T-helper 17 cell (primary cell): ENCODE data around the gene SGCG. TPM values are rescaled to one million over a fixed set of nuclear protein-coding genes. Genes with fewer than 3 reads are reported as not detected.

Source experiments
- ATAC-seq: fragments of 150-1000 bp; cut with Tn5 transposase; 2 replicates; pipeline ENCODE4 v1.10.0; 2021; ENCODE audit warnings: mild to moderate bottlenecking, moderate library complexity
- DNase-seq, 3 donors: peaks; one replicate each; pipeline versions ENCODE4 v3.0.0 to v3.0.0-alpha.2; 2020 to 2021
- H3K9me3 ChIP-seq: one replicate; pipeline ENCODE4 v1.7.0; 2013; ENCODE audit warnings: low read length, mild to moderate bottlenecking; ENCODE audit not compliant: control insufficient read depth, poor library complexity, severe bottlenecking
- H3K27ac Mint-ChIP-seq: one replicate; pipeline ENCODE4 v1.8.0; 2022; ENCODE audit warnings: mild to moderate bottlenecking, moderate library complexity, mixed read lengths
- H3K27me3 Mint-ChIP-seq: one replicate; pipeline ENCODE4 v1.8.0; 2022; ENCODE audit warnings: mixed read lengths
- H3K36me3 Mint-ChIP-seq: one replicate; pipeline ENCODE4 v1.8.0; 2022; ENCODE audit warnings: low read depth, mixed read lengths
- H3K4me1 Mint-ChIP-seq: one replicate; pipeline ENCODE4 v1.8.0; 2022; ENCODE audit warnings: mild to moderate bottlenecking, mixed read lengths
- H3K4me3 Mint-ChIP-seq: one replicate; pipeline ENCODE4 v1.8.0; 2022; ENCODE audit warnings: mild to moderate bottlenecking, moderate library complexity, mixed read lengths
- total RNA-seq, 4 donors: library from RNA in 2 of 4; stranded (reverse) in 2 of 4; gene quantifications; one replicate each; pipeline ENCODE4 v1.2.3 and lab custom pipeline; 2022 to 2026

Gene SGCG
- total RNA-seq, 2 donors from 2014 or later, result not detected

GRCh38 chr13:23321535-23322241 lies 140.9 kb downstream of the SGCG start:
- H3K9me3 ChIP-seq, result no peaks in the 10 kb centered on the region
- Mint-ChIP-seq H3K27me3 (peaks cover 12% of the 10 kb centered on the region), H3K4me1 (peaks cover 8% of the 10 kb centered on the region), H3K4me3 (peak overlapping the region; percentile 81), H3K27ac (peak overlapping the region; percentile 92), H3K36me3 (no peaks in the 10 kb centered on the region)
- DNase-seq (no peak), ATAC-seq (peak; percentile 54)

- DNase-seq (no peak), ATAC-seq (no peak)
- H3K27me3 Mint-ChIP-seq, result peaks cover 7% of the 10 kb centered on the region
- H3K36me3 Mint-ChIP-seq, result no peaks in the 10 kb centered on the region
- H3K27ac Mint-ChIP-seq, result no peak overlapping the region
- peaks cover 8% of the 10 kb centered on the region for H3K4me1 Mint-ChIP-seq
- no peaks in the 10 kb centered on the region for H3K9me3 ChIP-seq
- H3K4me3 Mint-ChIP-seq, result no peak overlapping the region
Measured at GRCh38 chr13:23322353-23323336, 141.9 kb downstream of the SGCG start.

GRCh38 chr13:23323946-23324709 lies 143.3 kb downstream of the SGCG start:
- no peaks in the 10 kb centered on the region for H3K9me3 ChIP-seq
- H3K27ac Mint-ChIP-seq, result peak overlapping the region; percentile 14
- H3K36me3 Mint-ChIP-seq, result no peaks in the 10 kb centered on the region
- ATAC-seq (no peak), DNase-seq (no peak)
- peaks cover 8% of the 10 kb centered on the region for H3K4me1 Mint-ChIP-seq
- peaks cover 1% of the 10 kb centered on the region for H3K27me3 Mint-ChIP-seq
- no peak overlapping the region for H3K4me3 Mint-ChIP-seq

GRCh38 chr13:23325191-23325590 lies 144.4 kb downstream of the SGCG start:
- Mint-ChIP-seq H3K27ac (peak overlapping the region; percentile 14), H3K36me3 (no peaks in the 10 kb centered on the region), H3K4me3 (no peak overlapping the region), H3K4me1 (peaks cover 8% of the 10 kb centered on the region), H3K27me3 (no peaks in the 10 kb centered on the region)
- H3K9me3 ChIP-seq, result peaks cover 3% of the 10 kb centered on the region
- ATAC-seq (no peak), DNase-seq (no peak)

- Mint-ChIP-seq H3K36me3 (no peaks in the 10 kb centered on the region), H3K4me1 (no peaks in the 10 kb centered on the region), H3K4me3 (no peak overlapping the region), H3K27ac (no peak overlapping the region), H3K27me3 (no peaks in the 10 kb centered on the region)
- DNase-seq, result no peak
- ATAC-seq, result no peak
- peaks cover 12% of the 10 kb centered on the region for H3K9me3 ChIP-seq
Measured at GRCh38 chr13:23330356-23330755, 149.6 kb downstream of the SGCG start.

- DNase-seq, result no peak
- no peak overlapping the region for H3K27ac Mint-ChIP-seq
- ATAC-seq, result no peak
- no peak overlapping the region for H3K4me3 Mint-ChIP-seq
- no peaks in the 10 kb centered on the region for H3K27me3 Mint-ChIP-seq
- H3K4me1 Mint-ChIP-seq, result no peaks in the 10 kb centered on the region
- H3K36me3 Mint-ChIP-seq, result peaks cover 3% of the 10 kb centered on the region
- peaks cover 6% of the 10 kb centered on the region for H3K9me3 ChIP-seq
Measured at GRCh38 chr13:23339225-23339624, 158.4 kb downstream of the SGCG start.

- H3K36me3 Mint-ChIP-seq, result peaks cover 28% of the 10 kb centered on the region
- peak overlapping the region; percentile 49 for H3K27ac Mint-ChIP-seq
- no peaks in the 10 kb centered on the region for H3K27me3 Mint-ChIP-seq
Measured at GRCh38 chr13:23344931-23345595, 164.3 kb downstream of the SGCG start.

GRCh38 chr13:23347601-23348000 lies 166.8 kb downstream of the SGCG start:
- no peaks in the 10 kb centered on the region for H3K9me3 ChIP-seq
- DNase-seq, result no peak
- peaks cover 36% of the 10 kb centered on the region for H3K36me3 Mint-ChIP-seq
- no peak for ATAC-seq
- H3K27ac Mint-ChIP-seq, result no peak overlapping the region
- H3K4me3 Mint-ChIP-seq, result no peak overlapping the region
- no peaks in the 10 kb centered on the region for H3K27me3 Mint-ChIP-seq
- H3K4me1 Mint-ChIP-seq, result peaks cover 3% of the 10 kb centered on the region

More at GRCh38 chr13:23344931-23345595, 164.3 kb downstream of the SGCG start:
- ATAC-seq (no peak), DNase-seq (no peak)
- Mint-ChIP-seq H3K4me1 (no peaks in the 10 kb centered on the region), H3K4me3 (no peak overlapping the region)
- no peaks in the 10 kb centered on the region for H3K9me3 ChIP-seq

- no peak overlapping the region for H3K27ac Mint-ChIP-seq
- peaks cover 7% of the 10 kb centered on the region for H3K4me1 Mint-ChIP-seq
- no peak for DNase-seq
- peaks cover 36% of the 10 kb centered on the region for H3K36me3 Mint-ChIP-seq
- no peak overlapping the region for H3K4me3 Mint-ChIP-seq
- H3K27me3 Mint-ChIP-seq, result no peaks in the 10 kb centered on the region
- no peak for ATAC-seq
- H3K9me3 ChIP-seq, result no peaks in the 10 kb centered on the region
Measured at GRCh38 chr13:23348262-23349127, 167.7 kb downstream of the SGCG start.

GRCh38 chr13:23349161-23349897 lies 168.6 kb downstream of the SGCG start:
- H3K36me3 Mint-ChIP-seq, result peaks cover 33% of the 10 kb centered on the region
- ATAC-seq, result no peak
- H3K4me1 Mint-ChIP-seq, result peaks cover 7% of the 10 kb centered on the region
- H3K4me3 Mint-ChIP-seq, result no peak overlapping the region
- H3K27me3 Mint-ChIP-seq, result no peaks in the 10 kb centered on the region
- H3K27ac Mint-ChIP-seq, result peak overlapping the region; percentile 1
- no peaks in the 10 kb centered on the region for H3K9me3 ChIP-seq
- DNase-seq, result no peak

GRCh38 chr13:23350009-23350408 lies 169.2 kb downstream of the SGCG start:
- H3K9me3 ChIP-seq, result no peaks in the 10 kb centered on the region
- DNase-seq, result no peak
- no peak for ATAC-seq
- Mint-ChIP-seq H3K27me3 (no peaks in the 10 kb centered on the region), H3K27ac (peak overlapping the region; percentile 1), H3K4me3 (no peak overlapping the region), H3K4me1 (peaks cover 10% of the 10 kb centered on the region), H3K36me3 (peaks cover 34% of the 10 kb centered on the region)
